ENCODE results near the gene SLC24A3. TPM values are rescaled to one million over a fixed set of nuclear protein-coding genes. Genes with fewer than 3 reads are reported as not detected.

SLC24A3 gene
- total RNA-seq, 2 donors from 2014 or later = 20.4 to 25.3 TPM

DNA sequence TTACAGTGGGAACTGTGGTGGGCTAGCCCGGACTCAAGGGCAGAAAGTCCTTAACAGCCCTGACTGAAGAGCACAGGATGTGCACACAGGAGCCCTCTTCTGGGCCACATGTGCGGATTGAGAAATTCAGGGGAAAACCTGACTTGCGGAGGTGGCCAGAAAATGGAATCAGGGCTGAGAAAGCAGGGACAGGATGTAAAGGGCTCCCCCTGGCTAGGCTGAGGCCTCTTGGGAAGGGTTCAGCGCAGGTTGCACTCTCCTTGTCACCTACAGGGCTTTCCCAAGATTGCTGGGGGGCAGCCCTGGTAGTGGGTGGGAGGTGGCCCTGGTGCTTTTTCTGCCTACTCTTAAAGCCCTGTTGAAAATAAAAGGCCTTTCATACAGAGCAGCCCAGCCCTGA, 251.2 kb downstream of the SLC24A3 start:
- intact Hi-C loops (cut with DNase I) = no loop called here
- DNase-seq (ENCODE audit: low spot score) = no peak

GRCh38 chr20:19465536-19465935, 253.1 kb downstream of the SLC24A3 start:
- intact Hi-C loops (cut with DNase I) = no loop called here

GRCh38 chr20:19466206-19466928, 253.9 kb downstream of the SLC24A3 start:
- DNase-seq (ENCODE audit: low spot score) = no peak
- intact Hi-C loops (cut with DNase I) = no loop called here

More at GRCh38 chr20:19465536-19465935, 253.1 kb downstream of the SLC24A3 start:
- DNase-seq (ENCODE audit: low spot score) = no peak

DNA sequence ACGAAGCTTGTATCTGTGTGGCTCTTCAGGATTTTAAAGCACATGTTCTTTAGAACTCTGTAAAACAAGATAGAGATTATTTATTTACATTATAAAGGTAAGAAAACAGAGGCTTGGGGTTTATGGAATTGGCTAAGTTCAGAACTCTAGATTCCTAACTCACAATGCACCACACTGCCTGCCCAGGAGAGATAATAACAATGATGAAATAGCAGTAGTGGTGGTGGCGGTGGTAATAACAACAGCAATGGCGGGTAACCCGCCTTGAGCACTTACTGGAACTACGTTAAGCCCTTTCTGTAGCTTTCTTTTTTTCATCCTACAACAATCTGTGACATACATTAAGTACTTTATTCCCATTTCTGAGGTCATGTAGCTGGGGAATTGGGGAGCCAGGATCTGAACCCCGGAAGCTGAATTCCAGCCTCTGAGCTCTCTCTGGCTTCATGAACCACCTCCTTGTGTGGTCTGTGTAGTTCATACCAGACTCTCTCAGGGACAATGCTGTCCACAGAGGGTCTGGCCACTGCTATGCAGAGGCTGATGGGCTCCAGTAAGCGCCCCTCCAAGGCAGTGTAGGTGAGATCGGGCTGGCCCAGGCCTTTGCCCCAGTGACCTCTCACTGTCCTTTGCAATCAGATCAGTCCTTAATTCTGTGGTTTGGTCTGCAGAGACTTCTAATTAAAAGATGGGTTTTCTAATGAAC, 260.9 kb downstream of the SLC24A3 start:
- DNase-seq (ENCODE audit: low spot score) = no peak
- intact Hi-C loops (cut with DNase I) = loop anchor here in 1 of 2 donors (10.0 kb wide), 1 partner anchor 811 kb away; no protein-coding TSS in a partner anchor

DNA sequence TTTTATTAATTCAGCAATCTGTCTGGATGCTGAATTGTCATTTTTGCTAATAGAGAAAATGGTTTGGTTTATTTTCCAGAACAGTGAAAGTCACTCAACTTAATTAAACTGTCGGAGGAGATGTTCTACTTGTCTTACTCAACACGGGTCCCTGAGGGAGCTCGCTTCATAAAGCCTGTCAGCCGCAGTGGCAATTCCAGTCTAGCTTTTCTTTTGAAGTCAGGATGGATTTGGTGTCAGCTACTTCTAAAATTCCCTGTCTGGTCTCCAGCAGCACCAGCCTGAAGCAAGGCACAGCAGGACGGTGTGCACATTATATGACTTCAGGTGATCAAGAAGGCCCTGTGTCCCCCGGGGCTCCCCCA, 261.5 kb downstream of the SLC24A3 start:
- no peak for DNase-seq (ENCODE audit: low spot score)
- intact Hi-C loops (cut with DNase I) = loop anchor here in 1 of 2 donors (10.0 kb wide), 1 partner anchor 811 kb away; no protein-coding TSS in a partner anchor

GRCh38 chr20:19478320-19478895, 266.0 kb downstream of the SLC24A3 start:
- intact Hi-C loops (cut with DNase I) = loop anchor here in 1 of 2 donors (10.0 kb wide), 1 partner anchor 806 kb away; no protein-coding TSS in a partner anchor
- no peak for DNase-seq (ENCODE audit: low spot score)

DNA sequence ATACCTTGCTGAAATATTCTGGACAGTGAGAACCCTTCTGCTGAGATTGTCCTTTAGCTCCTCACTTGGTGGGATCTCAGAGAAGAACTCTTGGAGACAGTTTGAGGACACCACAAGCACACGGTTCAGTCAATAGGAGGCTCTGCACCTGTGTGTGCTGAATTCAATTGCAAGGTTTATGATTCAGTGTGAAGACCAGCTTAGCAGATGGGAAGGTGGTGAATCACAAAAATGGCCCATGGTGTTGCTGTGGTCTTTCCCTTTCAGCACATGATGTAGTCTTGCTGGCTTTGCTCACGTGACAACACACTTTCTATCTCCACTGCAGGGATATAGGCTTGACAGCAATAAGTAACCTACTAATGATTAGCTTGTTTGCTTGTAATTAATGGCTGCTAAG, 270.3 kb downstream of the SLC24A3 start:
- no peak for DNase-seq (ENCODE audit: low spot score)

DNA sequence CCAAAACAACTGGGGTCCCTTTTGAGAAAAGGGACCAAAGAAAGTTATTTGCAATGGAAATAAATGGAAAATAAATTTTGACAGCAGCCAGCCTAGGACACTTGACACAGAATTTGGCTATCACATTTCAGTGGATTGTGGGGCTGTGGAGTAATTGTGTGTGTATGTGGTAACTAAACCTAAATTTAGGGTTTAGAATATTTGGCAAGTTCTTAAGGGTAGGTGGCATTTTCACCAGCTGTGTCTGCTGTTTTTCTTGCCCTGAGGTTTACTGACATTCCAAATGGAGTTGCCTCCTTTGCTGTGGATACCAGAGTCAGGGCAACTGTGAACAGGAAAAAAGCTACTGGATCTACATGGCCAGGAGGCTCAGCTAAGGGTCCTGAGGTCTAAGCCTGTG, 270.9 kb downstream of the SLC24A3 start:
- no peak for DNase-seq (ENCODE audit: low spot score)
- intact Hi-C loops (cut with DNase I) = no loop called here

More for the DNA sequence above, 270.3 kb downstream of the SLC24A3 start:
- intact Hi-C loops (cut with DNase I) = no loop called here

DNA sequence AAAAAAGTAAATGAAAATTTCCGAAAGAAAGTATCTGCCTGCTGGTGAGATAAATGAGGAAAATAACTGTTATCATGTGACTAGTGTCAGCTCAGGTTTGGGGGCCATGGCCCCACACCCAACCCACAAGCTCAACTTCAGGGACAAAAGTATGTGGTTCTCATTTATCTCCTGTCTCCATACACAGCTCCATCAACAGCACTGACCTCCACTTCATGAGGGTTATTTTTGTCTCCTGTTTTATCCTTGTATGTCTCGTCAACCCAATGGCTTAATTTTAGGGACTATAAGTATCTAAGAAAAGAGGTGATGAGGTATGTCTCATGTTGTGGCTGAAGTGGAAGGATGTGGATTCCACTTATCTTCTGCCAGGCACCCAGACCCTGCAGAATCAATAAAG, 274.0 kb downstream of the SLC24A3 start:
- DNase-seq (ENCODE audit: low spot score) = no peak
- intact Hi-C loops (cut with DNase I) = no loop called here

DNA sequence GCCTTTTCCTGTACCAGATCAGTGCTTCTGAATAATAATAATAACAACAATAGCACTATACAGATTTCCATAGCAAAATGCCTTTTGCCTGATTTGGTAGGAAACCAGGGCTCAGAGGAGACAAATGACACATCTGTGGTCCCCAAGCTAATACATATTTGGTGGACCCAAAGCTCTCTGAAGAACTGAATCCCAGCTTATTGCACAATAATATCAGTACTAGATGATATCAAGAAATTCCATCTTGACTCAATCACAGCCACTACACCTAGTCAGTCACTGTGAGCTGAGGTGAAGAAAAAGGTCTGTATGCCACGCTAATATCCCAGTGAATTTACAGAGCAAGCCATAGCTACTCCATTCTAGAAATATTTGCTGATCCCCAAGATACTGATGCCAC, 275.0 kb downstream of the SLC24A3 start:
- intact Hi-C loops (cut with DNase I) = no loop called here
- no peak for DNase-seq (ENCODE audit: low spot score)

DNA sequence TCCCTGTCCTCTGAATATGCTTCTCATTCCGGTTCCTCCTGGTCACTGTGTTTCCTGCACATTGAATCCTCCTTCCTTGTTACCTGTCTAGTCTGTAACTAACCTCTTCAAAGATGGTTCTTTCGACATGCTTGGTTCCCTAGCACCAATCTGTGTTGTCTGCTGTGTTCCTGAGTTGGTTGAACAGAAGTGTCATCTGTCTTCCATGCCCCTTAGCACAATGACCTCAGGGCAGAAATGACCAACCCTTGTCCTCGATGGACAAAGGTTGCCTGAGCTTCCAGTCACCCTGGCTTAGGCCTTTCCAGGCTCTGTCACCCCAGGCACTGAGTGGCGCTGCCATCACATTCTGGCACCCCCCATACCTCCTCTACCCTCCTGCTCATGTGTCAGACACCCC, 278.8 kb downstream of the SLC24A3 start:
- intact Hi-C loops (cut with DNase I) = no loop called here

DNA sequence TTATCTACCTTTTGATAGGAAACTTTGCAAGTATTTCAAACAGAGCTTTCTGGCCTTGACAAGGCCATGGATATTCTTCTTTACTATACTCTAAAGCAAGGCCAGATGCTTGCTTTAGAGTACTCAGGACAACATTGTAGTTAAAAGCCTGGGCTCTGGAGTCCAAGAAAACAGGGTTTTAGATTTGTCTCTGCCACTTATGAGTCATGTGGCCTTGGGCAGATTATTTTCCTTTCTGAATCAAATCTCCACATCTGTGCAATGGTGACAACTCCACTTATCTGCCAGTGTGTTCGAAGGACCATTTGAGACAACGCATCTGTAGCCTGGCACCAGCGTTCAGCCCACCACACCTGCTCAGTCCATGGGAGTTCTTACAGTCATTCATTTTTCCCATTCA, 279.7 kb downstream of the SLC24A3 start:
- DNase-seq (ENCODE audit: low spot score) = no peak
- intact Hi-C loops (cut with DNase I) = no loop called here

More for the DNA sequence above, 278.8 kb downstream of the SLC24A3 start:
- DNase-seq (ENCODE audit: low spot score) = no peak

- intact Hi-C loops (cut with DNase I) = no loop called here
- no peak for DNase-seq (ENCODE audit: low spot score)
These were observed 280.4 kb downstream of the SLC24A3 start for GRCh38 chr20:19492687-19493336.

GRCh38 chr20:19493794-19494495, 281.5 kb downstream of the SLC24A3 start:
- peak; percentile 81 for DNase-seq (ENCODE audit: low spot score)
- intact Hi-C loops (cut with DNase I) = no loop called here

GRCh38 chr20:19495905-19496703, 283.7 kb downstream of the SLC24A3 start:
- intact Hi-C loops (cut with DNase I) = no loop called here
- DNase-seq (ENCODE audit: low spot score) = peak; percentile 88

- no peak for DNase-seq (ENCODE audit: low spot score)
- intact Hi-C loops (cut with DNase I) = no loop called here
These were observed 284.6 kb downstream of the SLC24A3 start for GRCh38 chr20:19497064-19497463.

- intact Hi-C loops (cut with DNase I) = no loop called here
These were observed 286.3 kb downstream of the SLC24A3 start for GRCh38 chr20:19498756-19499155.

GRCh38 chr20:19501476-19502115, 289.2 kb downstream of the SLC24A3 start:
- intact Hi-C loops (cut with DNase I) = no loop called here
- no peak for DNase-seq (ENCODE audit: low spot score)

More at GRCh38 chr20:19498756-19499155, 286.3 kb downstream of the SLC24A3 start:
- no peak for DNase-seq (ENCODE audit: low spot score)

Measured in posterior vena cava (tissue), 2 donors.